ENCODE data around the gene DAND5. TPM values are rescaled to one million over a fixed set of nuclear protein-coding genes. Genes with fewer than 3 reads are reported as not detected.
A peak's percentile ranks its signal among the peaks of the same experiment; 100 is the strongest.
"Not testable (repeated sequence)": the region's sequence is repeated elsewhere in the genome, so short reads cannot be mapped to it uniquely, and the experiment has no call there.

Gene DAND5
- total RNA-seq, 1 experiment from 2014 or later: 0.17 TPM

DNA sequence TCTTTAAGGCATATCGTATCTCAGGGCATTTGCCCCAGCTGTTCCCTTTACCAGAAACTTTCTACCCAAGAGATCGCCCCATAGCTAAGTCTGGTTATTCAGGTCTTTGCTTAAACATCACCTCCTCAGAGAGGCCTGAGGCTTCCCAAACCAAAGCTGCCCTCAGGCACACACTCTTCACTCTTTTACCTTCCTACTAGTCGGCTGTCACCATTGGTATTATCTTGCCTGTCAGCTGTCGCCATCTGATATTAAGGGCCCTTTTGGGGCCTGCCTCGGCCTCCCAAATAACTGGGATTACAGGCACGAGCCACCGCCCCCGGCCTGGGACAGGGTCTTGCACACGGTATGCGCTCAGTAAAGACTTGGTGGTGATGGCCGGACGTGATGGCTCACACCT is 13.4 kb upstream of the DAND5 start:
- H3K9me3 ChIP-seq (ENCODE audit: low read depth, low read length, poor library complexity, severe bottlenecking): no peaks in the 10 kb centered on the region
- peak overlapping the region; percentile 95 for H3K27ac ChIP-seq (ENCODE audit: low read depth, low read length, poor library complexity, severe bottlenecking)
- POLR2A ChIA-PET (ENCODE audit: low non-redundant PET): no interaction called here
- H3K4me3 ChIP-seq (ENCODE audit: low read depth, low read length, poor library complexity, severe bottlenecking): peak overlapping the region; percentile 94
- H3K27me3 ChIP-seq (replicated peaks; ENCODE audit: insufficient read depth, low read depth, low read length, poor library complexity): no peaks in the 10 kb centered on the region
- CTCF ChIA-PET: interaction anchor here (1.1 kb wide), 2 partner anchors 9 to 148 kb away, joined by 3 to 4 read pairs; no protein-coding TSS in a partner anchor
- TSS peak; percentile 45 for BruUV-seq (replicated peaks)
- TF ChIP-seq EZH2 (IDR thresholded peaks at IDR 0.05; ENCODE audit: borderline replicate concordance, low read depth, low read length, poor library complexity, severe bottlenecking): no peak
- TF ChIP-seq, protein P1, sequence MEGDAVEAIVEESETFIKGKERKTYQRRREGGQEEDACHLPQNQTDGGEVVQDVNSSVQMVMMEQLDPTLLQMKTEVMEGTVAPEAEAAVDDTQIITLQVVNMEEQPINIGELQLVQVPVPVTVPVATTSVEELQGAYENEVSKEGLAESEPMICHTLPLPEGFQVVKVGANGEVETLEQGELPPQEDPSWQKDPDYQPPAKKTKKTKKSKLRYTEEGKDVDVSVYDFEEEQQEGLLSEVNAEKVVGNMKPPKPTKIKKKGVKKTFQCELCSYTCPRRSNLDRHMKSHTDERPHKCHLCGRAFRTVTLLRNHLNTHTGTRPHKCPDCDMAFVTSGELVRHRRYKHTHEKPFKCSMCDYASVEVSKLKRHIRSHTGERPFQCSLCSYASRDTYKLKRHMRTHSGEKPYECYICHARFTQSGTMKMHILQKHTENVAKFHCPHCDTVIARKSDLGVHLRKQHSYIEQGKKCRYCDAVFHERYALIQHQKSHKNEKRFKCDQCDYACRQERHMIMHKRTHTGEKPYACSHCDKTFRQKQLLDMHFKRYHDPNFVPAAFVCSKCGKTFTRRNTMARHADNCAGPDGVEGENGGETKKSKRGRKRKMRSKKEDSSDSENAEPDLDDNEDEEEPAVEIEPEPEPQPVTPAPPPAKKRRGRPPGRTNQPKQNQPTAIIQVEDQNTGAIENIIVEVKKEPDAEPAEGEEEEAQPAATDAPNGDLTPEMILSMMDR (conservative IDR thresholded peaks at IDR 0.05; ENCODE audit: low read depth, low read length): no peak
- H3K36me3 ChIP-seq (ENCODE audit: insufficient read depth, low read length, poor library complexity, severe bottlenecking): peaks cover 41% of the 10 kb centered on the region
- peaks cover 35% of the 10 kb centered on the region for H3K4me1 ChIP-seq (ENCODE audit: insufficient read depth, low read length, poor library complexity, severe bottlenecking)
- no peak for DNase-seq (ENCODE audit: low spot score)
- intact Hi-C loops (cut with micrococcal nuclease; ENCODE audit: unreplicated experiment): no loop called here

DNA sequence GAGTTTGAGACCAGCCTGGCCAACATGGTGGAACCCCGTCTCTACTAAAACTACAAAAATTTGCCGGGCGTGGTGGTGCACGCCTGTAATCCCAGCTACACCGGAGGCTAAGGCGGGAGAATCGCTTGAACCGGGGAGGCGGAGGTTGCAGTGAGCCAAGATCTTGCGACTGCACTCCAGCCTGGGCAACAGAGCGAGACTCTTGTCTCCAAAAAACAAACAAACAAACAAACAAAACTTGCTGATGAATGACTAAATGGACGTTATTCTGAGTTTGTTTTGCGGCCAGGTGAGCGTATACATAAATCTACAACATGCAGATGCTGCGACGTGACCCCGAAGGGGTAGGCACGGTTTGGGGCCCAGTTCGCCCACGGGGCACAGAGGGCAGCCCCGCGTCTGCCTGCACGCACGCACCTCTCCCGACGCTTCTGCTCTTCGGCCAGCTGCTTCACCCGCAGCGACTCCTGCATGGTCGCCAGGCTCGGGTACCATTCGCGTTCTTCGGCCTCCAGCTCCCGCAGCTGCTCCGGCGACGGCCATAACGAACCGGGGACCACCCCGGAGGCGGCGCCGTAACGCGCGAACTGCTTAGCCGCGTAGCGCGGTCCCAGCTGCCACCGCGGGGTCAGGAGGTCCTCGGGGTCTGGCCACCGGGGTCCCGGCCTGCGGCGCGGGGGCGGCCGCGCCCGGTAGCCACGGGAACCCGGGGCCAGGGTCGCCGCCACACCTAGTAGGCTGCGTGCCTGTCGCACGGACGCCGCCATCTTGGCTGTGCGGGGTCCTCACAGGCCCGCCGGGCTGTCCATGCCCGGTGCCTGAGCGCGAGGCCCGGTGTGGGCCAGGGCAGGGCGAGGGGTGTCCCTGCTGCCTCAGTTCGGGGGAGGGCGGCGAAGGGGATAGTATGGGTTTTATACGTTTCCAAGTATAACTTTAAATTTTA is 12.7 kb upstream of the DAND5 start, which contains the start of gene GADD45GIP1:
Gene GADD45GIP1 (minus strand): TSS at position 778 of the 943 bp plus-strand sequence. CDS start 11 bp downstream, at position 767.
- TF ChIP-seq EZH2 (IDR thresholded peaks at IDR 0.05; ENCODE audit: borderline replicate concordance, low read depth, low read length, poor library complexity, severe bottlenecking): no peak
- TF ChIP-seq, protein P1 (conservative IDR thresholded peaks at IDR 0.05; ENCODE audit: low read depth, low read length): no peak
- intact Hi-C loops (cut with micrococcal nuclease; ENCODE audit: unreplicated experiment): no loop called here
- Histone ChIP-seq H3K9me3 (ENCODE audit: low read depth, low read length, poor library complexity, severe bottlenecking) (no peaks in the 10 kb centered on the region), H3K27ac (ENCODE audit: low read depth, low read length, poor library complexity, severe bottlenecking) (peak within 1 kb of the TSS; percentile 95), H3K27me3 (replicated peaks; ENCODE audit: insufficient read depth, low read depth, low read length, poor library complexity) (no peaks in the 10 kb centered on the region), H3K36me3 (ENCODE audit: insufficient read depth, low read length, poor library complexity, severe bottlenecking) (peaks cover 34% of the 10 kb centered on the region), H3K4me1 (ENCODE audit: insufficient read depth, low read length, poor library complexity, severe bottlenecking) (peaks cover 35% of the 10 kb centered on the region), H3K4me3 (ENCODE audit: low read depth, low read length, poor library complexity, severe bottlenecking) (peak within 1 kb of the TSS; percentile 94)
- BruUV-seq (replicated peaks): no TSS peak
- POLR2A ChIA-PET (ENCODE audit: low non-redundant PET): no interaction called here
- CTCF ChIA-PET: interaction anchor here (1.1 kb wide), 2 partner anchors 9 to 148 kb away, joined by 3 to 4 read pairs; no protein-coding TSS in a partner anchor
- DNase-seq (ENCODE audit: low spot score): peak; percentile 93

DNA sequence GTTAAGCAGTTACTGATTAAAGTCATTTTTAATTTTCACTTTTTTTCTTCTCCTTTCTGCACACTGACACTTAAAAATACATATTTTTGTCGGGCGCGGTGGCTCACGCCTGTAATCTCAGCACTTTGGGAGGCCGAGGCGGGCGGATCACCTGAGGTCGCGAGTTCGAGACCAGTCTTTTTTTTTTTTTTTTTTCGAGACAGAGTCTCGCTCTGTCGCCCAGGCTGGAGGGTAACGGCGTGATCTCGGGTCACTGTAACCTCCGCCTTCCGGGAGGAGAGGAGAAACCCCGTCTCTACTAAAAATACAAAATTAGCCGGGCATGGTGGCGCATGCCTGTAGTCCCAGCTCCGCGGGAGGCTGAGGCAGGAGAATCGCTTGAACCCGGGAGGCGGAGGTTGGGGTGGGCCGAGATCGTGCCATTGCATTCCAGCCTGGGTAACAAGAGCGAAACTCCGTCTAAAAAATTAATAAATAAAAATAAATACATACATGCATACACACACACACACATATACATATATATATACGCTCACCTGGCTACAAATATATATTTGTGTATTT is 11.9 kb upstream of the DAND5 start:
- H3K36me3 ChIP-seq (ENCODE audit: insufficient read depth, low read length, poor library complexity, severe bottlenecking): peaks cover 26% of the 10 kb centered on the region
- H3K9me3 ChIP-seq (ENCODE audit: low read depth, low read length, poor library complexity, severe bottlenecking); DNase-seq (ENCODE audit: low spot score); intact Hi-C loops (cut with micrococcal nuclease; ENCODE audit: unreplicated experiment); CTCF ChIA-PET; POLR2A ChIA-PET (ENCODE audit: low non-redundant PET); BruUV-seq (replicated peaks); H3K27me3 ChIP-seq (replicated peaks; ENCODE audit: insufficient read depth, low read depth, low read length, poor library complexity): not testable (repeated sequence)
- peaks cover 31% of the 10 kb centered on the region for H3K4me1 ChIP-seq (ENCODE audit: insufficient read depth, low read length, poor library complexity, severe bottlenecking)
- peak overlapping the region; percentile 95 for H3K27ac ChIP-seq (ENCODE audit: low read depth, low read length, poor library complexity, severe bottlenecking)
- peak overlapping the region; percentile 94 for H3K4me3 ChIP-seq (ENCODE audit: low read depth, low read length, poor library complexity, severe bottlenecking)

Measured in A673 (cell line).